Tibial nerve (tissue), 3 donors: Measurements from ENCODE around the gene AQP3.

Experiments
- CTCF ChIP-seq, 5 experiments: fragments of 200-600 bp in 3 of 5; fragments of 450-650 bp in 2 of 5; sonication (generic) in 3 of 5; IDR thresholded peaks; one replicate each; pipeline ENCODE4 v1.5.1; 2016 to 2019; ENCODE audit warnings: antibody characterized with exemption in 5 of 5, mild to moderate bottlenecking in 3 of 5, moderate library complexity in 2 of 5
- POLR2A ChIP-seq, 2 donors: fragments of 450-650 bp; IDR thresholded peaks; one replicate each; pipeline ENCODE4 v1.6.1; 2017; ENCODE audit warnings: antibody characterized with exemption in 2 of 2, mild to moderate bottlenecking in 2 of 2, moderate library complexity in 2 of 2

GRCh38 chr9:33431420-33431819, 16.0 kb downstream of the AQP3 start:
- TF ChIP-seq CTCF (IDR thresholded peaks at IDR 0.05) (no peak), POLR2A (IDR thresholded peaks at IDR 0.05) (no peak)
